Measurements from ENCODE around the gene MARCHF3. TPM values are rescaled to one million over a fixed set of nuclear protein-coding genes. Genes with fewer than 3 reads are reported as not detected.

MARCHF3 gene
- total and polyA plus RNA-seq, 2 donors (not counting 3 experiments of a cell fraction or from before 2014, with no cell fraction given), result 31.9 to 35.0 TPM

- no peak overlapping the region for H3K4me3 ChIP-seq (replicated peaks in 1 of 3; ENCODE audit: insufficient read depth in 1 of 3, low read depth in 1 of 3, low read length in 3 of 3)
- H3K4me2 ChIP-seq (ENCODE audit: insufficient read depth, low read length), result no peak overlapping the region
- TF ChIP-seq CTCF (IDR thresholded peaks at IDR 0.05; ENCODE audit: extremely low read depth in 1 of 2, insufficient read depth in 1 of 2, low read depth in 1 of 2, low read length in 2 of 2) (no peak), POLR2AphosphoS5 (IDR thresholded peaks at IDR 0.05; ENCODE audit: insufficient read depth, low read depth, low read length) (no peak), EZH2 (IDR thresholded peaks at IDR 0.05; ENCODE audit: borderline replicate concordance, low read depth, low read length, severe bottlenecking) (no peak), MYC (IDR thresholded peaks at IDR 0.05; ENCODE audit: low read depth, low read length) (no peak), JUN (IDR thresholded peaks at IDR 0.05; ENCODE audit: borderline replicate concordance, insufficient read depth, insufficient read length, low read depth) (no peak), POLR2A (IDR thresholded peaks at IDR 0.05; ENCODE audit: low read depth, low read length) (no peak), FOS (IDR thresholded peaks at IDR 0.05; ENCODE audit: borderline replicate concordance, insufficient read depth, low read length) (no peak)
- no peak overlapping the region for H3K27ac ChIP-seq (ENCODE audit: insufficient read depth, low read depth, low read length)
- no TSS peak for BruUV-seq (replicated peaks)
- H3K4me1 ChIP-seq (ENCODE audit: control insufficient read depth, extremely low read depth, insufficient read depth, low read length), result no peaks in the 10 kb centered on the region
- dilution Hi-C loops (cut with MboI; ENCODE audit: extremely low pct_ligation_motif_present, low sequenced_read_pairs), result no loop called here
- no peak for DNase-seq (ENCODE audit: low read depth, low spot score)
- peaks cover 2 to 20% of the 10 kb centered on the region in 2 experiments for H3K36me3 ChIP-seq (ENCODE audit: control insufficient read depth in 2 of 2, extremely low read depth in 1 of 2, insufficient read depth in 2 of 2, low read length in 2 of 2)
- H3K79me2 ChIP-seq (ENCODE audit: control insufficient read depth, insufficient read depth, low read length), result peaks cover 2% of the 10 kb centered on the region
- ChIA-PET POLR2A (no interaction called here), CTCF (interaction anchor here (0.6 to 3.0 kb wide), 10 partner anchors 9 to 801 kb away, joined by 3 to 51 read pairs (median 4); no protein-coding TSS in a partner anchor)
- intact Hi-C loops (cut with micrococcal nuclease), result loop anchor here (5.0 kb wide), 1 partner anchor 656 kb away; no protein-coding TSS in a partner anchor
- H3K9me3 ChIP-seq (replicated peaks; ENCODE audit: control insufficient read depth, insufficient read depth, low read length), result no peaks in the 10 kb centered on the region
- H3K27me3 ChIP-seq (ENCODE audit: control insufficient read depth in 2 of 2, insufficient read depth in 2 of 2, low read length in 2 of 2), result no peaks in the 10 kb centered on the region
- no peak overlapping the region for H3K9ac ChIP-seq (replicated peaks; ENCODE audit: extremely low read depth, insufficient read depth, low read length)
- H2AFZ ChIP-seq (ENCODE audit: low read depth, low read length), result no peak overlapping the region
- FAIRE-seq, result no peak
- H4K20me1 ChIP-seq (replicated peaks; ENCODE audit: control insufficient read depth, extremely low read depth, insufficient read depth, low read length), result no peaks in the 10 kb centered on the region
- H3K9me1 ChIP-seq (replicated peaks; ENCODE audit: control insufficient read depth, extremely low read depth, insufficient read depth, low read length), result no peaks in the 10 kb centered on the region
Measured at GRCh38 chr5:126836778-126837177, 193.6 kb downstream of the MARCHF3 start.

Data from endothelial cell of umbilical vein (primary cell).